K562 (cell line): ENCODE results near the gene ADCY5. TPM values are rescaled to one million over a fixed set of nuclear protein-coding genes. Genes with fewer than 3 reads are reported as not detected.
"Not testable (repeated sequence)": the region's sequence is repeated elsewhere in the genome, so short reads cannot be mapped to it uniquely, and the experiment has no call there.

Source experiments
- ATAC-seq: fragments of 200-7000 bp; cut with Tn5 transposase; 3 replicates; pipeline ENCODE4 v1.9.1; 2020; ENCODE audit warnings: moderate library complexity
- BruUV-seq: library from RNA; stranded (reverse); fragments of 400-500 nt; replicated peaks from 2 replicates; lab custom pipeline; 2021; lab: Mats Ljungman, UMichigan
- CTCF ChIA-PET: fragments of 300-600 bp; formaldehyde crosslinking; extraction: SDS; loops from one replicate; lab custom pipeline; 2021; ENCODE audit warnings: low intra/inter-chr PET ratio; lab: Yijun Ruan, JAX
- POLR2A ChIA-PET: fragments of 300-600, 350-650 bp; sonication (Branson Sonifier 250); formaldehyde crosslinking; extraction: SDS; loops from one replicate; lab custom pipeline; 2021; ENCODE audit warnings: antibody characterized with exemption, inconsistent platforms; lab: Yijun Ruan, JAX
- DNase-seq, 4 experiments: peaks; one replicate each; pipeline versions ENCODE4 v3.0.0 to v3.0.0-alpha.2; 2011 to 2018; ENCODE audit warnings: low spot score in 3 of 4, mixed read lengths in 3 of 4; ENCODE audit errors: extremely low read depth in 1 of 4
- FAIRE-seq: peaks from 2 replicates; lab custom pipeline; 2011; peaks lifted over from hg19 to GRCh38; lab: Jason Lieb, UNC
- H2AFZ ChIP-seq: 2 replicates; pipeline ENCODE4 v1.6.0; 2011; ENCODE audit warnings: low read depth, low read length, control low read depth, inconsistent platforms
- H3K27ac ChIP-seq: fragments of 200-600 bp; 3 replicates; pipeline ENCODE4 v1.8.0; 2011; ENCODE audit warnings: low read depth, mild to moderate bottlenecking, control low read depth, inconsistent platforms, low read length, moderate library complexity, mixed read lengths; ENCODE audit errors: extremely low read depth
- H3K27me3 ChIP-seq, 2 experiments: fragments of 300-600 bp in 1 of 2; 2 replicates in 1 of 2; 3 replicates in 1 of 2; pipeline versions ENCODE4 v1.6.0 to v1.8.0; 2011; ENCODE audit warnings: inconsistent platforms in 2 of 2, low read length in 2 of 2, mild to moderate bottlenecking in 1 of 2, mixed read lengths in 1 of 2, moderate library complexity in 1 of 2; ENCODE audit not compliant: control insufficient read depth in 2 of 2, insufficient read depth in 2 of 2
- H3K36me3 ChIP-seq: fragments of 300-600 bp; 3 replicates; pipeline ENCODE4 v1.8.0; 2011; ENCODE audit warnings: mild to moderate bottlenecking, low read length, inconsistent platforms; ENCODE audit not compliant: control insufficient read depth, insufficient read depth
- H3K4me1 ChIP-seq, 2 experiments: fragments of 200-600 bp in 1 of 2; replicated peaks in 1 of 2; 2 replicates in 1 of 2; 3 replicates in 1 of 2; pipeline versions ENCODE4 v1.5.1 to v1.8.0; 2011; ENCODE audit warnings: inconsistent platforms in 2 of 2, low read length in 2 of 2, mild to moderate bottlenecking in 1 of 2, mixed read lengths in 1 of 2, moderate library complexity in 1 of 2; ENCODE audit not compliant: control insufficient read depth in 2 of 2, insufficient read depth in 2 of 2
- H3K4me2 ChIP-seq: 2 replicates; pipeline ENCODE4 v1.6.1; 2011; ENCODE audit warnings: low read length, control low read depth, inconsistent platforms, mixed read lengths; ENCODE audit not compliant: insufficient read depth
- H3K4me3 ChIP-seq: fragments of 200-600 bp; sonication (generic), shearing (Covaris generic); 2 replicates; pipeline ENCODE4 v1.5.1; 2016; ENCODE audit warnings: control low read depth, inconsistent platforms
- H3K79me2 ChIP-seq: fragments of 200-600 bp; 3 replicates; pipeline ENCODE4 v1.8.0; 2011; ENCODE audit warnings: low read length, inconsistent platforms; ENCODE audit not compliant: control insufficient read depth, insufficient read depth
- H3K9ac ChIP-seq, 2 experiments: 2 replicates each; pipeline versions ENCODE4 v1.6.0 to v1.6.1; 2011; ENCODE audit warnings: low read depth in 2 of 2, low read length in 2 of 2, control low read depth in 1 of 2, inconsistent platforms in 1 of 2, mild to moderate bottlenecking in 1 of 2, mixed read lengths in 1 of 2; ENCODE audit not compliant: insufficient read depth in 1 of 2
- H3K9me1 ChIP-seq: one replicate; pipeline ENCODE4 v1.6.0; 2011; ENCODE audit warnings: inconsistent platforms, mild to moderate bottlenecking, low read length, moderate library complexity; ENCODE audit not compliant: control insufficient read depth, insufficient read depth
- H3K9me3 ChIP-seq: replicated peaks from 2 replicates; pipeline ENCODE4 v1.5.1; 2011; ENCODE audit warnings: low read depth, low read length, inconsistent platforms; ENCODE audit not compliant: control insufficient read depth, insufficient read depth
- H4K20me1 ChIP-seq: replicated peaks from 2 replicates; pipeline ENCODE4 v1.6.1; 2011; ENCODE audit warnings: low read length, inconsistent platforms, mixed read lengths; ENCODE audit not compliant: control insufficient read depth, insufficient read depth
- WGBS: fragments of 100-300 bp; shearing (Covaris generic); methylation state at CpG from one replicate; pipeline ENCODE4 v1.1.6; 2016; ENCODE audit warnings: low coverage, mixed read lengths; ENCODE audit not compliant: insufficient coverage; ENCODE audit errors: missing lambda C conversion rate; 5-methylcytosine and 5-hydroxymethylcytosine counted together
- in situ Hi-C: fragments of 300-500 bp; cut with MboI; formaldehyde crosslinking; loops from 4 replicates; pipeline ENCODE4 v1.15.0; 2018; ENCODE audit warnings: inconsistent platforms, mixed read lengths
- intact Hi-C: fragments of 100-400 bp; cut with micrococcal nuclease; formaldehyde crosslinking; loops from 2 replicates; pipeline ENCODE4 v1.14.2; 2022
- polyA plus RNA-seq, 8 experiments: library from polyadenylated mRNA; depleted of rRNA in 4 of 8; stranded (reverse) in 5 of 8; unstranded in 3 of 8; fragments of >200 nt; fragmentation: Nextera tagmentation in 2 of 8; fragmentation: Illumina TruSeq in 1 of 8; extraction: Ambion mirVana in 2 of 8; extraction: Trizol in 1 of 8; gene quantifications; 2 replicates each; pipeline versions ENCODE4 v1.2.1 to v1.2.3, GENCODE V29; 2011 to 2014; ENCODE audit warnings: inconsistent platforms in 1 of 8, missing spikeins in 1 of 8
- total RNA-seq, 7 experiments: library from RNA; depleted of rRNA in 6 of 7; stranded (reverse); fragments of >200 nt in 6 of 7; fragmentation: Illumina TruSeq in 2 of 7; extraction: Trizol in 2 of 7; gene quantifications; 2 replicates each; pipeline versions ENCODE4 v1.2.1 to v1.2.3, GENCODE V29; 2011 to 2021; ENCODE audit warnings: low replicate concordance in 1 of 7
- TF ChIP-seq, protein P1 (sequence below): fragments of 450-650 bp; IDR thresholded peaks from 2 replicates; pipeline ENCODE4 v1.6.1; 2018; ENCODE audit not compliant: partially characterized antibody

ADCY5 gene
- total and polyA plus RNA-seq, 9 of the 15 experiments (the other 6 are each of a cell fraction or from before 2014, with no cell fraction given): under 0.01 TPM; not detected in 8

DNA sequence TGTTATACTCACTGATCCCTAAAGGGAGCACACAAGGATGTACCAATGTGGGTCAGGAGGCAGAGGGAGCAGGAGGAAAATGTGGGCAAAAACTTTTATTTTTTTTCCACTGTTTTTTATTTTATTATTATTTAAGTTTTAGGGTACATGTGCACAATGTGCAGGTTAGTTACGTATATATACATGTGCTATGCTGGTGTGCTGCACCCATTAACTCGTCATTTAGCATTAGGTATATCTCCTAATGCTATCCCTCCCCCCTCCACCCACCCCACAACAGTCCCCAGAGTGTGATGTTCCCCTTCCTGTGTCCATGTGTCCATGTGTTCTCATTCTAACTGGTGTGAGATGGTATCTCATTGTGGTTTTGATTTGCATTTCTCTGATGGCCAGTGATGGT is 209.7 kb downstream of the ADCY5 start:
- FAIRE-seq, DNase-seq, H3K4me2 ChIP-seq, H3K27ac ChIP-seq, H2AFZ ChIP-seq, H3K4me1 ChIP-seq, H3K79me2 ChIP-seq, intact Hi-C loops, in situ Hi-C loops: not testable (repeated sequence)
- TF ChIP-seq, protein P1, sequence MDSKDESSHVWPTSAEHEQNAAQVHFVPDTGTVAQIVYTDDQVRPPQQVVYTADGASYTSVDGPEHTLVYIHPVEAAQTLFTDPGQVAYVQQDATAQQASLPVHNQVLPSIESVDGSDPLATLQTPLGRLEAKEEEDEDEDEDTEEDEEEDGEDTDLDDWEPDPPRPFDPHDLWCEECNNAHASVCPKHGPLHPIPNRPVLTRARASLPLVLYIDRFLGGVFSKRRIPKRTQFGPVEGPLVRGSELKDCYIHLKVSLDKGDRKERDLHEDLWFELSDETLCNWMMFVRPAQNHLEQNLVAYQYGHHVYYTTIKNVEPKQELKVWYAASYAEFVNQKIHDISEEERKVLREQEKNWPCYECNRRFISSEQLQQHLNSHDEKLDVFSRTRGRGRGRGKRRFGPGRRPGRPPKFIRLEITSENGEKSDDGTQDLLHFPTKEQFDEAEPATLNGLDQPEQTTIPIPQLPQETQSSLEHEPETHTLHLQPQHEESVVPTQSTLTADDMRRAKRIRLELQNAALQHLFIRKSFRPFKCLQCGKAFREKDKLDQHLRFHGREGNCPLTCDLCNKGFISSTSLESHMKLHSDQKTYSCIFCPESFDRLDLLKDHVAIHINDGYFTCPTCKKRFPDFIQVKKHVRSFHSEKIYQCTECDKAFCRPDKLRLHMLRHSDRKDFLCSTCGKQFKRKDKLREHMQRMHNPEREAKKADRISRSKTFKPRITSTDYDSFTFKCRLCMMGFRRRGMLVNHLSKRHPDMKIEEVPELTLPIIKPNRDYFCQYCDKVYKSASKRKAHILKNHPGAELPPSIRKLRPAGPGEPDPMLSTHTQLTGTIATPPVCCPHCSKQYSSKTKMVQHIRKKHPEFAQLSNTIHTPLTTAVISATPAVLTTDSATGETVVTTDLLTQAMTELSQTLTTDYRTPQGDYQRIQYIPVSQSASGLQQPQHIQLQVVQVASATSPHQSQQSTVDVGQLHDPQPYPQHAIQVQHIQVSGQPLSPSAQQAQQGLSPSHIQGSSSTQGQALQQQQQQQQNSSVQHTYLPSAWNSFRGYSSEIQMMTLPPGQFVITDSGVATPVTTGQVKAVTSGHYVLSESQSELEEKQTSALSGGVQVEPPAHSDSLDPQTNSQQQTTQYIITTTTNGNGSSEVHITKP: peak; percentile 78
- TF ChIP-seq, all 486 proteins: peak for 1; not testable (repeated sequence) for 485
- H3K4me3 ChIP-seq, H3K36me3 ChIP-seq, BruUV-seq, ATAC-seq, H4K20me1 ChIP-seq, H3K9me3 ChIP-seq, CTCF ChIA-PET, H3K9ac ChIP-seq, H3K27me3 ChIP-seq, H3K9me1 ChIP-seq, POLR2A ChIA-PET: not testable (repeated sequence)
- WGBS: 86% methylated on average over 1 of the region's 2 CpGs
